Right renal pelvis (tissue), 4 donors: ENCODE results near the gene MRPL36. TPM values are rescaled to one million over a fixed set of nuclear protein-coding genes. Genes with fewer than 3 reads are reported as not detected.

Source experiments
- DNase-seq, 4 donors: peaks; one replicate each; pipeline ENCODE4 v3.0.0-alpha.2; 2013; ENCODE audit warnings: low read depth in 4 of 4, low spot score in 3 of 4, missing footprints in 1 of 4
- polyA plus RNA-seq, 4 donors: library from polyadenylated mRNA; unstranded; fragments of 120-200 nt; gene quantifications; one replicate each; pipeline ENCODE4 v1.2.1, GENCODE V29; 2013; ENCODE audit not compliant: insufficient read length in 4 of 4

The MRPL36 gene
- polyA plus RNA-seq, 4 donors = 41.4 to 42.9 (median 41.9) TPM

- no peak for DNase-seq
Measured at GRCh38 chr5:1754531-1755220, 45.0 kb downstream of the MRPL36 start.

GRCh38 chr5:1753490-1753889 is 46.1 kb downstream of the MRPL36 start:
- DNase-seq = no peak

- no peak for DNase-seq
Measured at GRCh38 chr5:1752881-1753280, 46.8 kb downstream of the MRPL36 start.

GRCh38 chr5:1751864-1752822 is 47.5 kb downstream of the MRPL36 start:
- DNase-seq = no peak

- DNase-seq = no peak
Measured at GRCh38 chr5:1751026-1751863, 48.4 kb downstream of the MRPL36 start.

DNA sequence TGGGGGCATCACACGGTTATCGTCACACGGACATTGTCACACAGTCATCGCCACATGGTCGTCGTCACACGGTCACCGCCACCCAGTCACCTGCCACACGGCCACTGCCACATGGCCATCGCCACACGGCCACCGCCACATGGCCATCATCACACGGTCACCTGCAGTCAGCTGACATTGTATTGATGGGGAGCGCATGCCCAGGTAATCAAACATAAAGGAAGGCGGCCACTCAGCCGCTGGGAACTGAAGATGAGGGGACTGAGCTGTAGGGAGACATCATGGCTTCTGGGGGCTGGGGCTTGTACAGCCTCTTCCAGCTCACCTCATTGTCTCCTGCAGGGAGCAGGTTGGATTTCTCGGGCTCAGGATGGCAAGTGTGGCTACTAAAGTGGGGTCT is 49.2 kb downstream of the MRPL36 start:
- DNase-seq = no peak

DNA sequence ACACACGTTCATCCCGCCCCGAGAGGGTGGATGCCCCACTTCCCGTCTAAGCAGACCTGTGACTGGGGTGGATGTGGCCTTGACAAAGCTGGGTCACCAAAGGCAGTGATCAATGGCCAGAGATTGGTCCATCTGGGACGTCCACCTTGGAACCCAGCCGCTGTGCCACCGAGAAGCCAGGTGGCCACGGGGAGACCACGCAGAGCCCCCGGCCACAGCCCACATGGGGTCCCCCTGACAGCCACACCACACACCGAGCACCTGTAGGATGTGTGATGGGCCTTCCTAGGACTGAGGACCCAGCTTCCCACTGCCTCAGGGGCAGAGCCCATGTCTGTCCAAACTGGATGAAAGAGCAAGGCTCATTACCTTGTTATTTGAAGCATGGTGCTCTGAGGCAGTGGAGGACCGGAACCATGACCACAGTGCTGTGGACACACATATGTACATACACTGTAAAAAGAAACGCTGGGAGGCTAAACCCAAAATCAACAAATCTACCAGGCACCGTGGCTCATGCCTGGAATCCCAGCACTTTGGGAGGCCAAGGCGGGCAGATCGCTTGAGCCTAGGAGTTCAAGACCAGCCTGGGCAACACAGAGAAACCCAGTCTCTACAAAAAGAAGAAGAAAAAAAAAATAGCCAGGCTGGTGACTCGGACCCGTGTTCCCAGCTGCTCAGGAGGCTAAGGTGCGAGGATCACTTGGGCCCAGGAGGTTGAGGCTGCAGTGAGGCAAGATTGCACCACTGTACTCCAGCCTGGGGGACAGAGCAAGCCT is 50.1 kb downstream of the MRPL36 start:
- DNase-seq = no peak

GRCh38 chr5:1748845-1749244 is 50.8 kb downstream of the MRPL36 start:
- DNase-seq = no peak

Other genes with a start within 250 kb of the MRPL36 start
- 10 to 100 TPM; 48.6 to 81.1 (median 53.8) TPM for gene NDUFS6, start 1.6 kb upstream of the MRPL36 start, polyA plus RNA-seq
- gene IRX4, start 83.1 kb upstream of the MRPL36 start, polyA plus RNA-seq = under 1 TPM; 0.42 to 0.75 (median 0.59) TPM